Transverse colon (tissue), 4 donors: ENCODE data around the gene ARHGAP6. TPM values are rescaled to one million over a fixed set of nuclear protein-coding genes. Genes with fewer than 3 reads are reported as not detected.
A peak's percentile ranks its signal among the peaks of the same experiment; 100 is the strongest.

ENCODE experiments used
- DNase-seq: peaks from one replicate; pipeline ENCODE4 v3.0.0-alpha.2; 2019
- H3K27ac ChIP-seq, 4 donors: fragments of 200-600 bp; sonication (generic); 2 replicates each; pipeline ENCODE4 v1.5.1; 2016 to 2018; ENCODE audit warnings: inconsistent platforms in 4 of 4
- H3K27me3 ChIP-seq: fragments of 200-600 bp; sonication (generic); 2 replicates; pipeline ENCODE4 v1.5.1; 2017; ENCODE audit warnings: inconsistent platforms
- H3K36me3 ChIP-seq, 4 donors: fragments of 200-600 bp; sonication (generic); 2 replicates each; pipeline ENCODE4 v1.5.1; 2017 to 2019; ENCODE audit warnings: inconsistent platforms in 4 of 4
- H3K4me1 ChIP-seq, 4 donors: fragments of 200-600 bp; sonication (generic); 2 replicates each; pipeline ENCODE4 v1.5.1; 2017 to 2020; ENCODE audit warnings: inconsistent platforms in 4 of 4
- H3K4me3 ChIP-seq, 4 donors: fragments of 200-600 bp; sonication (generic); 1 replicate in 1 of 4; 2 replicates in 3 of 4; pipeline versions ENCODE4 v1.5.1 to v1.6.1; 2017 to 2019; ENCODE audit warnings: inconsistent platforms in 4 of 4
- H3K9me3 ChIP-seq, 2 donors: fragments of 200-600 bp; sonication (generic); 2 replicates each; pipeline ENCODE4 v1.5.1; 2017 to 2019; ENCODE audit warnings: inconsistent platforms in 2 of 2
- EP300 ChIP-seq: sonication (generic); formaldehyde crosslinking; IDR thresholded peaks from one replicate; pipeline ENCODE4 v1.6.1; 2017; ENCODE audit warnings: antibody characterized with exemption, low read depth
- POLR2A ChIP-seq: fragments of 450-650 bp; IDR thresholded peaks from one replicate; pipeline ENCODE4 v1.6.1; 2016; ENCODE audit warnings: antibody characterized with exemption, mild to moderate bottlenecking, moderate library complexity
- POLR2AphosphoS5 ChIP-seq, 3 donors: sonication (generic); formaldehyde crosslinking; IDR thresholded peaks; one replicate each; pipeline ENCODE4 v1.6.1; 2016; ENCODE audit warnings: antibody characterized with exemption in 3 of 3
- WGBS, 2 donors: methylation state at CpG; one replicate each; pipeline ENCODE4 v1.1.5; 2018; ENCODE audit warnings: low coverage in 1 of 2; 5-methylcytosine and 5-hydroxymethylcytosine counted together
- in situ Hi-C, 4 donors: fragments of 200-750 bp; cut with MboI; loops; one replicate each; pipeline versions ENCODE4 v1.15.0 to v1.15.1; 2017; ENCODE audit warnings: low sequenced_read_pairs in 3 of 4, low pct_ligation_motif_present in 1 of 4, low pct_unique_long_range_greater_than_20kb in 1 of 4
- intact Hi-C: fragments of 100-400 bp; cut with DNase I; formaldehyde crosslinking; loops from one replicate; pipeline ENCODE4 v1.15.1; 2023; ENCODE audit warnings: low total_unique reads
- total RNA-seq, 4 donors: library from RNA; depleted of rRNA; stranded (reverse); fragments of >200 nt; gene quantifications; one replicate each; pipeline ENCODE4 v1.1.0, GENCODE V29; 2016
- TF ChIP-seq, protein P1 (sequence below), 5 experiments: fragments of 200-600 bp in 3 of 5; fragments of 450-650 bp in 2 of 5; sonication (generic) in 3 of 5; IDR thresholded peaks; 1 replicate in 2 of 5; 2 replicates in 3 of 5; pipeline ENCODE4 v1.5.1; 2016 to 2017; ENCODE audit warnings: antibody characterized with exemption in 5 of 5, inconsistent platforms in 3 of 5, mild to moderate bottlenecking in 2 of 5, moderate library complexity in 1 of 5

ARHGAP6 gene
- total RNA-seq, 4 donors from 2014 or later, result 5.0 to 12.4 (median 9.0) TPM

DNA sequence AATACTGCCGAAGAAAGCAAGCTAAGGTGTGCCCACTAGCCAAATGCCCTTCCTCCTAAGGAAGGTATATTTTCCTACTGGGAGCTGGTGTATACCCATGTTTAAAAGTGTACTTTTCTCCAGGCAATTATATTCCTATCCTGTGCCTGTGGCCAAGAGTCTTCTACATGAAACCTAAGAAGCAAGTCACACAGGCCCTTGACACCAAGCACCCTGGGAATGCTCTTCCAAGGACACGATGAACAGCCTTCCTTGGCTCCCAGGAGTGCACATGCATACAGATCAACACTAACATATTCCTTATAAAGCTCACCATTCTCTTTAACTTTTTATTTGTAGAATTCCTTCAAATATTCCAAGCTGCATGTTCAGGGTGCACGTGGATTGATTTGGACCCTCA, 17.3 kb upstream of the ARHGAP6 start:
- TF ChIP-seq EP300 (no peak), POLR2A (no peak)
- H3K4me3 ChIP-seq, result no peak overlapping the region
- H3K9me3 ChIP-seq, result no peaks in the 10 kb centered on the region
- in situ Hi-C loops (no loop called here), intact Hi-C loops (no loop called here)
- no peak overlapping the region for H3K27ac ChIP-seq
- no peaks in the 10 kb centered on the region for H3K36me3 ChIP-seq
- no peaks in the 10 kb centered on the region for H3K27me3 ChIP-seq
- no peak for DNase-seq
- no peaks in the 10 kb centered on the region for H3K4me1 ChIP-seq
- 83% methylated on average over 3 of the region's 3 CpGs; no CpG with 5 or more reads in 1 of the 2 donors for WGBS, 2 donors

DNA sequence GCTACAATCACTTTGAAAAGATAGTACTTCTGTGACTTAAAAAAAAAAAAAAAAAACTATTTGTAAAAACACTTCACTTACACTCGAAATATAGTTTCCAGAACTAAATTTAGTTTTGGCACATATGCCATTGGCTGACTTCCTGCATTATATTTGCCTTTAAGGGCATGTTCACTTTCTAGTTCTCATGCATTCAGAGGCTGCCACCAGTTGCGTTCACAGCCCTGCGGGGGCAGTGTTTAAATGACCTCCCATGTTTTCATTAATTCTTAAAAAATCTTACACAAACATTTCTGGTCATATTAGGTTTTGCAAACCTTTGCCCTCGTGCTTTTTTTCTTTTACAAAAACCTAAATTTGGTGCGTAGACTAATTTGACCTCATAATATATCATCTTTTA, 12.4 kb upstream of the ARHGAP6 start:
- Histone ChIP-seq H3K4me3 (no peak overlapping the region), H3K27ac (no peak overlapping the region), H3K9me3 (no peaks in the 10 kb centered on the region), H3K4me1 (no peaks in the 10 kb centered on the region), H3K36me3 (no peaks in the 10 kb centered on the region), H3K27me3 (no peaks in the 10 kb centered on the region)
- TF ChIP-seq, protein P1, sequence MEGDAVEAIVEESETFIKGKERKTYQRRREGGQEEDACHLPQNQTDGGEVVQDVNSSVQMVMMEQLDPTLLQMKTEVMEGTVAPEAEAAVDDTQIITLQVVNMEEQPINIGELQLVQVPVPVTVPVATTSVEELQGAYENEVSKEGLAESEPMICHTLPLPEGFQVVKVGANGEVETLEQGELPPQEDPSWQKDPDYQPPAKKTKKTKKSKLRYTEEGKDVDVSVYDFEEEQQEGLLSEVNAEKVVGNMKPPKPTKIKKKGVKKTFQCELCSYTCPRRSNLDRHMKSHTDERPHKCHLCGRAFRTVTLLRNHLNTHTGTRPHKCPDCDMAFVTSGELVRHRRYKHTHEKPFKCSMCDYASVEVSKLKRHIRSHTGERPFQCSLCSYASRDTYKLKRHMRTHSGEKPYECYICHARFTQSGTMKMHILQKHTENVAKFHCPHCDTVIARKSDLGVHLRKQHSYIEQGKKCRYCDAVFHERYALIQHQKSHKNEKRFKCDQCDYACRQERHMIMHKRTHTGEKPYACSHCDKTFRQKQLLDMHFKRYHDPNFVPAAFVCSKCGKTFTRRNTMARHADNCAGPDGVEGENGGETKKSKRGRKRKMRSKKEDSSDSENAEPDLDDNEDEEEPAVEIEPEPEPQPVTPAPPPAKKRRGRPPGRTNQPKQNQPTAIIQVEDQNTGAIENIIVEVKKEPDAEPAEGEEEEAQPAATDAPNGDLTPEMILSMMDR (IDR thresholded peaks at IDR 0.05), result peak in 2 of 5 experiments; percentile 14 to 26
- TF ChIP-seq POLR2A, result no peak
- intact Hi-C loops, result no loop called here
- no peak for DNase-seq
- in situ Hi-C loops, result no loop called here
- WGBS, 2 donors, result 23 to 29% methylated on average over 5 of the region's 5 CpGs

DNA sequence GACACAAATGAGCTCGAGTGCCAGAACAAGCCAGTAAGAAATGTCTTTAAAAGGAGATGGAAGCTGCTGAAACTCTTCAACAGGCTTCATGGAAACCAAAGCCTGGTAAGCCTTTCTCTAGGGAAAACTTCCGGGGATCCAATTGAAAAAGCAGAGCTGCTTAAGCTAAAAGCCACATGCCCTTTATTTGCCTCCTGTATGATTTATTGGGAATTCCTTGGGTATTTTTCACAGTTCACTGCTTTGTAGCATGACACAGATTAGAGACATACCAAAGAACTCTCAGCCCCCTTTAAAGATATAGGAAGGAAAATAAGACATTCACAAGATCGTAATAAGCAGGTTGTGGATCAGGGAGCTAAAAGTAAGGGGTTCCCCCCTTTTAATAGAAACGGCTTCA, 6.5 kb upstream of the ARHGAP6 start:
- in situ Hi-C loops (no loop called here), intact Hi-C loops (no loop called here)
- Histone ChIP-seq H3K4me3 (no peak overlapping the region), H3K27me3 (no peaks in the 10 kb centered on the region), H3K9me3 (no peaks in the 10 kb centered on the region), H3K4me1 (no peaks in the 10 kb centered on the region), H3K27ac (no peak overlapping the region), H3K36me3 (no peaks in the 10 kb centered on the region)
- 75% methylated on average over 4 of the region's 4 CpGs; no CpG with 5 or more reads in 1 of the 2 donors for WGBS, 2 donors
- no peak for TF ChIP-seq POLR2AphosphoS5 (IDR thresholded peaks at IDR 0.05)
- no peak for DNase-seq

DNA sequence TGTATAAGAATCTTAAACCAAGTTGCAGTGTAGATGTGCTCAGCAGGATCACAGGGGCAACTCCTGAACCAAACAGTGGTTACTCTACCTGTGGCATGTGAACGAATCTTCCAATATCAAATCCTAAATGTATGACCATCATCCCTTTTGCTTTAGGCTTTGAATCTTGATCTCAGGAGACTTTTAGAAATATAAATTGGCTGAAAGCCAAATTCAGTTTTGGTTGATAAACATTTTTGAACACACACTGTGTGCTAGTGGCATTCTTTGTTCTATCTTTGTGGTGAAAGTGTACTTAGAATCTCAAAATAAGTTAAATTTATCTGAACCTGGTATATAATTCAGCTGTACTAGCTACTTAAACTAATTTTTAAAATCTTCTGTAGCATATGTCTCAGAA, 4.6 kb upstream of the ARHGAP6 start:
- no peak overlapping the region for H3K27ac ChIP-seq
- peaks cover 4% of the 10 kb centered on the region for H3K27me3 ChIP-seq
- DNase-seq, result no peak
- intact Hi-C loops (no loop called here), in situ Hi-C loops (no loop called here)
- H3K4me3 ChIP-seq, result no peak overlapping the region
- H3K9me3 ChIP-seq, result no peaks in the 10 kb centered on the region
- TF ChIP-seq EP300 (no peak), POLR2A (no peak), POLR2AphosphoS5 (IDR thresholded peaks at IDR 0.05) (no peak)
- TF ChIP-seq, protein P1 (IDR thresholded peaks at IDR 0.05), result no peak
- 82% methylated on average over 1 of the region's 1 CpG; no CpG with 5 or more reads in 1 of the 2 donors for WGBS, 2 donors
- no peaks in the 10 kb centered on the region for H3K4me1 ChIP-seq
- H3K36me3 ChIP-seq, result no peaks in the 10 kb centered on the region

DNA sequence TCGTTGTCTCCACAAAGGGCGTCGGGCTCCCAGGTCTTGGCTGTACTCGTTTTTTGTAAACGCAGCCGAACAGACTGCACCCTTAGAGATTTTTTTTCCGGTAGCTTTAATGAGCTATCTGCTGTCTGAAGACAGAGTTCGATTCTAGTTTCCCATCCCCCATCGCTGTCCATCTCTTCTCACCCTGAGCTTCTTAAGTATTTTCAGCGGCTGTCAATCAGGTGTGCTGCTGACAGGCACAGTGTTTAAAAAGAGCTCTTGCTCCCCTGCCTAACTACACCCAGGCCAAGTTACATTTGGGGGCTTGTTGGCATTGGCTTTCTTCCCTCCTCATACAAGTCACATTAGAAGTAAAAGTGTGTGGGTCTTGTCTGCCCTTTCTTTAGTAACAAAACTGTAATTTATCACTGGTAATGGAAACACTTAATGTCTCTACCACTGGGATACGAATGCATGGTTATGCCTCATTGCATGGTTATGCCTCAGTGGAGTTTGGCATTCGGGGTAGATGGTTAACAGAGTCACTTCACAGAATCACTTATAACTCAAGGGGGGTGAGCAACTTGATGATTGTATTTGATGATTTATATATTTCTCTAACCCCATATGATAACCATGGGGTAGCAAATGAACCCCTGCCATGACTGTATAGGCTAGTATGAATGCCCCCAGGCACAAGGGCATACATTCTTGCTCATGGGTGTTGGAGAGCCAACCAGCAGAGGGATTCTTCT, 1.4 kb upstream of the ARHGAP6 start:
- H3K36me3 ChIP-seq, result no peaks in the 10 kb centered on the region
- H3K9me3 ChIP-seq, result no peaks in the 10 kb centered on the region
- H3K4me3 ChIP-seq, result no peak overlapping the region
- DNase-seq, result no peak
- H3K27ac ChIP-seq, result peak overlapping the region in 1 of 4 donors; percentile 85
- peaks cover 12% of the 10 kb centered on the region for H3K27me3 ChIP-seq
- intact Hi-C loops (no loop called here), in situ Hi-C loops (no loop called here)
- no peaks in the 10 kb centered on the region for H3K4me1 ChIP-seq
- TF ChIP-seq POLR2A (no peak), POLR2AphosphoS5 (IDR thresholded peaks at IDR 0.05) (no peak)
- 46% methylated on average over 12 of the region's 12 CpGs; no CpG with 5 or more reads in 1 of the 2 donors for WGBS, 2 donors
